ENCODE measurements around the gene TRIP12. TPM values are rescaled to one million over a fixed set of nuclear protein-coding genes. Genes with fewer than 3 reads are reported as not detected.

The TRIP12 gene
- total and polyA plus RNA-seq, 2 of the 8 experiments (the other 6 are each of a cell fraction or from before 2014, with no cell fraction given): 23.1 to 174 TPM

DNA sequence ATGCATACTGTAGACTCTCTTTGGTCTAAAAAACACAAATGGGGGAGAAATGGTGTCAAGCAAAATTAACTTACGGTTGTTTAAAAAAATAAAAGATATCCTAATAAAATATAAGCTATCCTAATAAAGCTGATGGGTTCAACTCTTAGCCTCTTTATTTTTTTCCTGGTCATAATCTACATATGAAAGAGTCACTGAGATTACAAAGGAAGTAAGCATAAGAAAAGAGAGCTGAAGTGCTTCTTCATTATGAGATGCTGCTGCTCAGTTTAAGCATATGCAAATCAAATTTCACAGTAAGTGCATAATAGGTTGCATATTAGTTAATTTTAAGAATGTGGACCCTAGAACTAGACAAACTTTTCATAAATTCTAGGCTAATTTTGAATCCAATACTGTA, 147.6 kb downstream of the TRIP12 start (continued):
- TF ChIP-seq, protein P1, sequence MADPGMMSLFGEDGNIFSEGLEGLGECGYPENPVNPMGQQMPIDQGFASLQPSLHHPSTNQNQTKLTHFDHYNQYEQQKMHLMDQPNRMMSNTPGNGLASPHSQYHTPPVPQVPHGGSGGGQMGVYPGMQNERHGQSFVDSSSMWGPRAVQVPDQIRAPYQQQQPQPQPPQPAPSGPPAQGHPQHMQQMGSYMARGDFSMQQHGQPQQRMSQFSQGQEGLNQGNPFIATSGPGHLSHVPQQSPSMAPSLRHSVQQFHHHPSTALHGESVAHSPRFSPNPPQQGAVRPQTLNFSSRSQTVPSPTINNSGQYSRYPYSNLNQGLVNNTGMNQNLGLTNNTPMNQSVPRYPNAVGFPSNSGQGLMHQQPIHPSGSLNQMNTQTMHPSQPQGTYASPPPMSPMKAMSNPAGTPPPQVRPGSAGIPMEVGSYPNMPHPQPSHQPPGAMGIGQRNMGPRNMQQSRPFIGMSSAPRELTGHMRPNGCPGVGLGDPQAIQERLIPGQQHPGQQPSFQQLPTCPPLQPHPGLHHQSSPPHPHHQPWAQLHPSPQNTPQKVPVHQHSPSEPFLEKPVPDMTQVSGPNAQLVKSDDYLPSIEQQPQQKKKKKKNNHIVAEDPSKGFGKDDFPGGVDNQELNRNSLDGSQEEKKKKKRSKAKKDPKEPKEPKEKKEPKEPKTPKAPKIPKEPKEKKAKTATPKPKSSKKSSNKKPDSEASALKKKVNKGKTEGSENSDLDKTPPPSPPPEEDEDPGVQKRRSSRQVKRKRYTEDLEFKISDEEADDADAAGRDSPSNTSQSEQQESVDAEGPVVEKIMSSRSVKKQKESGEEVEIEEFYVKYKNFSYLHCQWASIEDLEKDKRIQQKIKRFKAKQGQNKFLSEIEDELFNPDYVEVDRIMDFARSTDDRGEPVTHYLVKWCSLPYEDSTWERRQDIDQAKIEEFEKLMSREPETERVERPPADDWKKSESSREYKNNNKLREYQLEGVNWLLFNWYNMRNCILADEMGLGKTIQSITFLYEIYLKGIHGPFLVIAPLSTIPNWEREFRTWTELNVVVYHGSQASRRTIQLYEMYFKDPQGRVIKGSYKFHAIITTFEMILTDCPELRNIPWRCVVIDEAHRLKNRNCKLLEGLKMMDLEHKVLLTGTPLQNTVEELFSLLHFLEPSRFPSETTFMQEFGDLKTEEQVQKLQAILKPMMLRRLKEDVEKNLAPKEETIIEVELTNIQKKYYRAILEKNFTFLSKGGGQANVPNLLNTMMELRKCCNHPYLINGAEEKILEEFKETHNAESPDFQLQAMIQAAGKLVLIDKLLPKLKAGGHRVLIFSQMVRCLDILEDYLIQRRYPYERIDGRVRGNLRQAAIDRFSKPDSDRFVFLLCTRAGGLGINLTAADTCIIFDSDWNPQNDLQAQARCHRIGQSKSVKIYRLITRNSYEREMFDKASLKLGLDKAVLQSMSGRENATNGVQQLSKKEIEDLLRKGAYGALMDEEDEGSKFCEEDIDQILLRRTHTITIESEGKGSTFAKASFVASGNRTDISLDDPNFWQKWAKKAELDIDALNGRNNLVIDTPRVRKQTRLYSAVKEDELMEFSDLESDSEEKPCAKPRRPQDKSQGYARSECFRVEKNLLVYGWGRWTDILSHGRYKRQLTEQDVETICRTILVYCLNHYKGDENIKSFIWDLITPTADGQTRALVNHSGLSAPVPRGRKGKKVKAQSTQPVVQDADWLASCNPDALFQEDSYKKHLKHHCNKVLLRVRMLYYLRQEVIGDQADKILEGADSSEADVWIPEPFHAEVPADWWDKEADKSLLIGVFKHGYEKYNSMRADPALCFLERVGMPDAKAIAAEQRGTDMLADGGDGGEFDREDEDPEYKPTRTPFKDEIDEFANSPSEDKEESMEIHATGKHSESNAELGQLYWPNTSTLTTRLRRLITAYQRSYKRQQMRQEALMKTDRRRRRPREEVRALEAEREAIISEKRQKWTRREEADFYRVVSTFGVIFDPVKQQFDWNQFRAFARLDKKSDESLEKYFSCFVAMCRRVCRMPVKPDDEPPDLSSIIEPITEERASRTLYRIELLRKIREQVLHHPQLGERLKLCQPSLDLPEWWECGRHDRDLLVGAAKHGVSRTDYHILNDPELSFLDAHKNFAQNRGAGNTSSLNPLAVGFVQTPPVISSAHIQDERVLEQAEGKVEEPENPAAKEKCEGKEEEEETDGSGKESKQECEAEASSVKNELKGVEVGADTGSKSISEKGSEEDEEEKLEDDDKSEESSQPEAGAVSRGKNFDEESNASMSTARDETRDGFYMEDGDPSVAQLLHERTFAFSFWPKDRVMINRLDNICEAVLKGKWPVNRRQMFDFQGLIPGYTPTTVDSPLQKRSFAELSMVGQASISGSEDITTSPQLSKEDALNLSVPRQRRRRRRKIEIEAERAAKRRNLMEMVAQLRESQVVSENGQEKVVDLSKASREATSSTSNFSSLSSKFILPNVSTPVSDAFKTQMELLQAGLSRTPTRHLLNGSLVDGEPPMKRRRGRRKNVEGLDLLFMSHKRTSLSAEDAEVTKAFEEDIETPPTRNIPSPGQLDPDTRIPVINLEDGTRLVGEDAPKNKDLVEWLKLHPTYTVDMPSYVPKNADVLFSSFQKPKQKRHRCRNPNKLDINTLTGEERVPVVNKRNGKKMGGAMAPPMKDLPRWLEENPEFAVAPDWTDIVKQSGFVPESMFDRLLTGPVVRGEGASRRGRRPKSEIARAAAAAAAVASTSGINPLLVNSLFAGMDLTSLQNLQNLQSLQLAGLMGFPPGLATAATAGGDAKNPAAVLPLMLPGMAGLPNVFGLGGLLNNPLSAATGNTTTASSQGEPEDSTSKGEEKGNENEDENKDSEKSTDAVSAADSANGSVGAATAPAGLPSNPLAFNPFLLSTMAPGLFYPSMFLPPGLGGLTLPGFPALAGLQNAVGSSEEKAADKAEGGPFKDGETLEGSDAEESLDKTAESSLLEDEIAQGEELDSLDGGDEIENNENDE (IDR thresholded peaks at IDR 0.05; ENCODE audit: insufficient replicate concordance, low read length): peak; percentile 87
